GM12878 (cell line): ENCODE data around the gene CLUH. TPM values are rescaled to one million over a fixed set of nuclear protein-coding genes. Genes with fewer than 3 reads are reported as not detected.
A peak's percentile ranks its signal among the peaks of the same experiment; 100 is the strongest.

Source experiments
- ATAC-seq: fragments of 200-7000 bp; cut with Tn5 transposase; 3 replicates; pipeline ENCODE4 v1.9.1; 2020; ENCODE audit warnings: mild to moderate bottlenecking, moderate library complexity
- BruUV-seq: library from RNA; stranded (reverse); fragments of 400-500 nt; replicated peaks from 2 replicates; lab custom pipeline; 2021; lab: Mats Ljungman, UMichigan
- CTCF ChIA-PET: fragments of 300-600 bp; sonication (Branson Sonifier 250); formaldehyde crosslinking; extraction: SDS; loops from one replicate; lab custom pipeline; 2021; ENCODE audit warnings: inconsistent platforms; lab: Yijun Ruan, JAX
- POLR2A ChIA-PET: fragments of 350-600 bp; formaldehyde crosslinking; extraction: SDS; loops from one replicate; lab custom pipeline; 2021; ENCODE audit warnings: inconsistent platforms; lab: Charles Lee
- RAD21 ChIA-PET: fragments of 300-600 bp; sonication (Branson Sonifier 250); formaldehyde crosslinking; loops from one replicate; lab custom pipeline; 2023; ENCODE audit warnings: antibody characterized with exemption; ENCODE audit not compliant: unreplicated experiment; lab: Charles Lee
- SMC1A ChIA-PET: fragments of 300-600 bp; sonication (Branson Sonifier 250); formaldehyde crosslinking; loops from one replicate; lab custom pipeline; 2023; ENCODE audit not compliant: unreplicated experiment, uncharacterized antibody; lab: Charles Lee
- DNase-seq: peaks from one replicate; pipeline ENCODE4 v3.0.0-alpha.2; 2011; ENCODE audit warnings: low read depth, low spot score
- FAIRE-seq: peaks from 3 replicates; lab custom pipeline; 2011; peaks lifted over from hg19 to GRCh38; lab: Jason Lieb, UNC
- H2AFZ ChIP-seq: 2 replicates; pipeline ENCODE4 v1.6.0; 2011; ENCODE audit warnings: low read depth, low read length, control low read depth; ENCODE audit not compliant: control insufficient read depth
- H3K27ac ChIP-seq: 2 replicates; pipeline ENCODE4 v1.5.1; 2011; ENCODE audit warnings: control low read depth; ENCODE audit not compliant: control insufficient read depth, insufficient read depth
- H3K27me3 ChIP-seq, 2 experiments: replicated peaks in 1 of 2; 2 replicates each; pipeline versions ENCODE4 v1.6.0 to v1.6.1; 2011; ENCODE audit warnings: low read length in 1 of 2; ENCODE audit not compliant: control insufficient read depth in 2 of 2, insufficient read depth in 2 of 2
- H3K36me3 ChIP-seq, 2 experiments: 2 replicates each; pipeline ENCODE4 v1.5.1; 2011; ENCODE audit warnings: low read length in 1 of 2; ENCODE audit not compliant: control insufficient read depth in 2 of 2, insufficient read depth in 2 of 2
- H3K4me1 ChIP-seq: 2 replicates; pipeline ENCODE4 v1.6.1; 2011; ENCODE audit warnings: mild to moderate bottlenecking, low read length, moderate library complexity, mixed read lengths; ENCODE audit not compliant: control insufficient read depth, insufficient read depth
- H3K4me2 ChIP-seq: 2 replicates; pipeline ENCODE4 v1.6.0; 2011; ENCODE audit warnings: control low read depth; ENCODE audit not compliant: control insufficient read depth, insufficient read depth
- H3K4me3 ChIP-seq: fragments of 200-600 bp; sonication (generic); 2 replicates; pipeline ENCODE4 v1.5.1; 2016
- H3K79me2 ChIP-seq: 2 replicates; pipeline ENCODE4 v1.6.0; 2011; ENCODE audit warnings: low read length; ENCODE audit not compliant: control insufficient read depth, insufficient read depth
- H3K9ac ChIP-seq: 2 replicates; pipeline ENCODE4 v1.8.0; 2011; ENCODE audit warnings: low read length, control low read depth, mixed read lengths; ENCODE audit not compliant: control insufficient read depth, insufficient read depth
- H3K9me3 ChIP-seq: replicated peaks from 3 replicates; pipeline ENCODE4 v1.5.1; 2011; ENCODE audit warnings: mild to moderate bottlenecking, low read length; ENCODE audit not compliant: control insufficient read depth, insufficient read depth
- H4K20me1 ChIP-seq: 2 replicates; pipeline ENCODE4 v1.6.0; 2011; ENCODE audit not compliant: control insufficient read depth, insufficient read depth
- GATAD2B ChIP-seq: fragments of 450-650 bp; conservative IDR thresholded peaks from 2 replicates; pipeline ENCODE4 v1.6.1; 2017; ENCODE audit warnings: low read depth, mild to moderate bottlenecking, moderate library complexity
- HDGF ChIP-seq: fragments of 450-650 bp; IDR thresholded peaks from 2 replicates; pipeline ENCODE4 v1.6.1; 2016; ENCODE audit warnings: antibody characterized with exemption
- NR2F1 ChIP-seq: fragments of 450-650 bp; conservative IDR thresholded peaks from 2 replicates; pipeline ENCODE4 v1.6.1; 2017; ENCODE audit warnings: mild to moderate bottlenecking
- POLR2A ChIP-seq: IDR thresholded peaks from 2 replicates; pipeline ENCODE4 v1.6.1; 2011; ENCODE audit warnings: low read depth, mild to moderate bottlenecking, low read length
- RAD21 ChIP-seq: IDR thresholded peaks from 2 replicates; pipeline ENCODE4 v1.6.1; 2011; ENCODE audit warnings: mild to moderate bottlenecking, low read depth, low read length, moderate library complexity; ENCODE audit not compliant: insufficient read depth
- SMARCA5 ChIP-seq: fragments of 450-650 bp; IDR thresholded peaks from 2 replicates; pipeline ENCODE4 v1.6.1; 2017; ENCODE audit warnings: mild to moderate bottlenecking
- SMC3 ChIP-seq: IDR thresholded peaks from 2 replicates; pipeline ENCODE4 v1.6.1; 2011; ENCODE audit warnings: low read length, improper control_type of control experiment, borderline replicate concordance
- WGBS: methylation state at CpG from one replicate; pipeline ENCODE4 v1.1.6; 2016; ENCODE audit warnings: low lambda C conversion rate; ENCODE audit not compliant: insufficient replicate concordance, insufficient coverage; ENCODE audit errors: missing lambda C conversion rate; 5-methylcytosine and 5-hydroxymethylcytosine counted together
- in situ Hi-C: fragments of 300-500 bp; cut with MboI; formaldehyde crosslinking; loops from 9 replicates; pipeline ENCODE4 v1.14.3; 2018; ENCODE audit warnings: mixed read lengths
- intact Hi-C: fragments of 100-400 bp; cut with micrococcal nuclease; formaldehyde crosslinking; loops from one replicate; pipeline ENCODE4 v1.14.2; 2022; ENCODE audit not compliant: unreplicated experiment
- polyA plus RNA-seq, 11 experiments: library from polyadenylated mRNA; depleted of rRNA in 4 of 11; unstranded in 6 of 11; stranded (reverse) in 5 of 11; fragments of >200 nt; fragmentation: Nextera tagmentation in 4 of 11; fragmentation: Illumina TruSeq in 1 of 11; extraction: Ambion mirVana in 4 of 11; extraction: Trizol in 1 of 11; gene quantifications; 1 replicate in 1 of 11; 2 replicates in 10 of 11; pipeline versions ENCODE4 v1.2.1 to v1.2.3, GENCODE V29; 2011 to 2016; ENCODE audit warnings: inconsistent platforms in 2 of 11, missing spikeins in 2 of 11, low read depth in 1 of 11
- total RNA-seq, 4 experiments: library from RNA; depleted of rRNA in 3 of 4; stranded (reverse); fragments of >200 nt in 3 of 4; fragmentation: Illumina TruSeq in 1 of 4; extraction: Trizol in 1 of 4; gene quantifications; 2 replicates each; pipeline versions ENCODE4 v1.2.1 to v1.2.3, GENCODE V29; 2013 to 2021
- TF ChIP-seq, protein P1 (sequence below), 3 experiments: IDR thresholded peaks in 2 of 3; conservative IDR thresholded peaks in 1 of 3; 2 replicates each; pipeline ENCODE4 v1.5.1; 2011; ENCODE audit warnings: low read depth in 3 of 3, low read length in 3 of 3, mild to moderate bottlenecking in 3 of 3, control low read depth in 2 of 3, moderate library complexity in 2 of 3, inconsistent platforms in 1 of 3, mixed read lengths in 1 of 3; ENCODE audit not compliant: control insufficient read depth in 2 of 3, insufficient read depth in 1 of 3; ENCODE audit errors: extremely low read depth in 1 of 3

CLUH gene
- total and polyA plus RNA-seq, 10 of the 15 experiments (the other 5 are each of a cell fraction or from before 2014, with no cell fraction given) = 0.11 to 147 (median 60.2) TPM

GRCh38 chr17:2707721-2708584, 3.6 kb downstream of the CLUH start:
- Histone ChIP-seq H3K36me3 (peaks cover 0 to 23% of the 10 kb centered on the region in 2 experiments; a peak in 2 of 4 replicates), H3K4me2 (peak overlapping the region; percentile 98), H3K27me3 (no peaks in the 10 kb centered on the region), H3K79me2 (peaks cover 73% of the 10 kb centered on the region), H3K27ac (0 out of 2 replicates have a peak overlapping the region, but pooled peaks have one; percentile 18), H2AFZ (no peak overlapping the region), H3K4me1 (peaks cover 20% of the 10 kb centered on the region), H4K20me1 (peaks cover 8% of the 10 kb centered on the region; the same call in 1 of the 2 replicates), H3K9ac (peak overlapping the region; percentile 44; the same call in 1 of the 2 replicates), H3K4me3 (peak overlapping the region; percentile 95; the same call in 1 of the 2 replicates), H3K9me3 (no peaks in the 10 kb centered on the region)
- intact Hi-C loops = no loop called here
- no peak for TF ChIP-seq HDGF
- TF ChIP-seq SMARCA5 = no peak
- peak; percentile 41; the same call in 1 of the 2 replicates for TF ChIP-seq NR2F1
- TF ChIP-seq GATAD2B = 0 out of 2 replicates have a peak, but pooled peaks have one; percentile 27
- peak; percentile 30; the same call in 1 of the 2 replicates for TF ChIP-seq SMC3
- TF ChIP-seq RAD21 = peak; percentile 40
- peak; percentile 15; the same call in 1 of the 2 replicates for TF ChIP-seq POLR2A
- TF ChIP-seq, protein P1, sequence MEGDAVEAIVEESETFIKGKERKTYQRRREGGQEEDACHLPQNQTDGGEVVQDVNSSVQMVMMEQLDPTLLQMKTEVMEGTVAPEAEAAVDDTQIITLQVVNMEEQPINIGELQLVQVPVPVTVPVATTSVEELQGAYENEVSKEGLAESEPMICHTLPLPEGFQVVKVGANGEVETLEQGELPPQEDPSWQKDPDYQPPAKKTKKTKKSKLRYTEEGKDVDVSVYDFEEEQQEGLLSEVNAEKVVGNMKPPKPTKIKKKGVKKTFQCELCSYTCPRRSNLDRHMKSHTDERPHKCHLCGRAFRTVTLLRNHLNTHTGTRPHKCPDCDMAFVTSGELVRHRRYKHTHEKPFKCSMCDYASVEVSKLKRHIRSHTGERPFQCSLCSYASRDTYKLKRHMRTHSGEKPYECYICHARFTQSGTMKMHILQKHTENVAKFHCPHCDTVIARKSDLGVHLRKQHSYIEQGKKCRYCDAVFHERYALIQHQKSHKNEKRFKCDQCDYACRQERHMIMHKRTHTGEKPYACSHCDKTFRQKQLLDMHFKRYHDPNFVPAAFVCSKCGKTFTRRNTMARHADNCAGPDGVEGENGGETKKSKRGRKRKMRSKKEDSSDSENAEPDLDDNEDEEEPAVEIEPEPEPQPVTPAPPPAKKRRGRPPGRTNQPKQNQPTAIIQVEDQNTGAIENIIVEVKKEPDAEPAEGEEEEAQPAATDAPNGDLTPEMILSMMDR (IDR thresholded peaks at IDR 0.05 in 2 of 3, conservative IDR thresholded peaks at IDR 0.05 in 1 of 3; ENCODE audit: control insufficient read depth in 2 of 3, extremely low read depth in 1 of 3, insufficient read depth in 1 of 3, low read depth in 3 of 3, low read length in 3 of 3) = peak; percentile 30 to 61 (median 42); a peak in 5 of 6 replicates
- ATAC-seq = no peak
- no peak for FAIRE-seq
- ChIA-PET POLR2A (interaction anchor here (0.9 kb wide), 1 partner anchor 115 kb away, joined by 3 read pairs; the partner anchor contains the start of gene PAFAH1B1), CTCF (interaction anchor here (0.8 to 1.8 kb wide), 2 partner anchors 292 to 325 kb away, joined by 3 to 7 read pairs; no protein-coding TSS in a partner anchor), RAD21 (interaction anchor here (0.5 kb wide), 1 partner anchor 125 kb away, joined by 3 read pairs; no protein-coding TSS in a partner anchor), SMC1A (interaction anchor here (1.6 kb wide), 1 partner anchor 326 kb away, joined by 5 read pairs; no protein-coding TSS in a partner anchor)
- no TSS peak for BruUV-seq
- 81% methylated on average over 13 of the region's 13 CpGs for WGBS
- DNase-seq = no peak
- in situ Hi-C loops = no loop called here
